ENCODE measurements around the gene SLC10A7. TPM values are rescaled to one million over a fixed set of nuclear protein-coding genes. Genes with fewer than 3 reads are reported as not detected.

The SLC10A7 gene
- total RNA-seq, 2 donors from 2014 or later, result 4.0 to 5.2 TPM

DNA sequence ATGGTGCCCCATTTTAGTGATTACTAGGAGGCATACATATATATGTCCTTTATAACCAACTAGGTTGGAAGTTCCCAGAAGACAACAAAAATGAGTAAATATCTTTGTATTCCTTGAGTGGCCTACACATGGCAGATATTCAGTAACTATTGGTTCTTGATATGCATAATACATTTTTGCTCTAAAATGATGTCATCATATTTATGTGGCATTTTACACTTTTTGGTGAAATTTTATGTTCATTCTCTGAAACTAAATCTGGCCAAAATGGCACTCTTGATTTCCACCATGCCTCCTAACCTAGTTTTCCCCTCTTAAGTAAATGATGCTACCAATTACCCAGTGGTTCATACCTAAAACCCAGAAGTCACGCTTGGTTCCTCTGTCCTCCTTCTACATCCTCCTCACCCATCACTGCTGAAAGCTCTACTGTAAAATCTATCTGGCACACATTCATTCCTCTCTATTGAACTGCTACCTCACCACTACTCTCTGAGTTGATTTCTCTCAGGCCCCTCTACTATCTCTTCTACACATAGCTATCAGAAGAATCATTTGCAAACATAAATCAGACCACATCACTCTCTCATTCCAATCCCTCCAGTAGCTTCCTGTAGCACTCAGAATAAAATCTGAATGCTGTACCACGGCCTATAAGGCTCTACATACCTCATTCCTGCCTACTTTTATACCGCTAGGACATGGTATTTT lies 13.4 kb downstream of the SLC10A7 start:
- no peak overlapping the region for H3K4me3 ChIP-seq
- TF ChIP-seq, protein P1, sequence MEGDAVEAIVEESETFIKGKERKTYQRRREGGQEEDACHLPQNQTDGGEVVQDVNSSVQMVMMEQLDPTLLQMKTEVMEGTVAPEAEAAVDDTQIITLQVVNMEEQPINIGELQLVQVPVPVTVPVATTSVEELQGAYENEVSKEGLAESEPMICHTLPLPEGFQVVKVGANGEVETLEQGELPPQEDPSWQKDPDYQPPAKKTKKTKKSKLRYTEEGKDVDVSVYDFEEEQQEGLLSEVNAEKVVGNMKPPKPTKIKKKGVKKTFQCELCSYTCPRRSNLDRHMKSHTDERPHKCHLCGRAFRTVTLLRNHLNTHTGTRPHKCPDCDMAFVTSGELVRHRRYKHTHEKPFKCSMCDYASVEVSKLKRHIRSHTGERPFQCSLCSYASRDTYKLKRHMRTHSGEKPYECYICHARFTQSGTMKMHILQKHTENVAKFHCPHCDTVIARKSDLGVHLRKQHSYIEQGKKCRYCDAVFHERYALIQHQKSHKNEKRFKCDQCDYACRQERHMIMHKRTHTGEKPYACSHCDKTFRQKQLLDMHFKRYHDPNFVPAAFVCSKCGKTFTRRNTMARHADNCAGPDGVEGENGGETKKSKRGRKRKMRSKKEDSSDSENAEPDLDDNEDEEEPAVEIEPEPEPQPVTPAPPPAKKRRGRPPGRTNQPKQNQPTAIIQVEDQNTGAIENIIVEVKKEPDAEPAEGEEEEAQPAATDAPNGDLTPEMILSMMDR (IDR thresholded peaks at IDR 0.05), result no peak
- H3K9me3 ChIP-seq, result no peaks in the 10 kb centered on the region
- H3K27ac ChIP-seq, result no peak overlapping the region
- H3K4me1 ChIP-seq, result no peaks in the 10 kb centered on the region
- no peaks in the 10 kb centered on the region for H3K27me3 ChIP-seq
- peaks cover 3% of the 10 kb centered on the region for H3K36me3 ChIP-seq
- DNase-seq (ENCODE audit: low spot score), result no peak

DNA sequence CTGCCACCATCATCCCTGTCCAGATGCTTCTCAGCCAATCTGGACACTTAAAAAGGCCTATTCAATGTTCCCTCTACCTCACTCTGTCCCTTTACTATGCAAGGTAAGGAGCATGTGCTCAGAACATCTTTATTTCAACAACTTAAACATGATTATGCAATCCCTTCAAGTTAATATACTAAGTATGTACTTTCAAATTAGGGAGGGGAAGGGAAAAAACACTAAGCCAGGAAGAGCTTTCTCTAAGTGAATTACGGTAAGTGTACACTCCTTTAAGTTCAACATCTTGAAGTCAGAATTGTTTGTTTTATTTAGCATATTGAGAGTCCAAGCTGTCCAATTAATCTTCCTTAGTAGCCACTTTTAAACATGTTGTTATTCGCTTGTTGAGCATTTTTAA lies 14.1 kb downstream of the SLC10A7 start:
- Histone ChIP-seq H3K4me1 (no peaks in the 10 kb centered on the region), H3K36me3 (peaks cover 3% of the 10 kb centered on the region), H3K27ac (no peak overlapping the region), H3K27me3 (no peaks in the 10 kb centered on the region), H3K4me3 (no peak overlapping the region), H3K9me3 (no peaks in the 10 kb centered on the region)
- no peak for DNase-seq (ENCODE audit: low spot score)
- TF ChIP-seq, protein P1 (IDR thresholded peaks at IDR 0.05), result no peak

DNA sequence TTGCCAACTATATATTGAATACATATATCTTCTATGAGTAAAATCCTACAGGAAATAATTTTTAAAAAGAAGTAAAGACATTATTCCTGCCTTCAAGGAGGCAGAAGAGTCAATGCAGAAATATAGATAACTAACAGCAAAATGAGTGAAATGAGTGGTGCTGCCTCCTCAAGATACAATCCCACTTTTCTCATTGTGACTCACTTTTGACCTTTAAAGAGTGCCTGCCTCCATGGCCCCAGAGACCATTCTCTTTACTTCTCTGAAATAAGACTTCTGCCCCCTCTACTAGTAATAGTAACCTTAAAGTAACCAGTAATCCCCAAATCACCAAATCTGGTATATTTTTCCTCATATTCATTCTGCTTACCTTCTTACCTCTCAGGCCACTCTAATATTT lies 15.5 kb downstream of the SLC10A7 start:
- H3K4me3 ChIP-seq, result no peak overlapping the region
- no peaks in the 10 kb centered on the region for H3K4me1 ChIP-seq
- H3K27ac ChIP-seq, result no peak overlapping the region
- no peaks in the 10 kb centered on the region for H3K27me3 ChIP-seq
- no peak for DNase-seq (ENCODE audit: low spot score)
- TF ChIP-seq, protein P1 (IDR thresholded peaks at IDR 0.05), result no peak
- no peaks in the 10 kb centered on the region for H3K9me3 ChIP-seq
- peaks cover 3% of the 10 kb centered on the region for H3K36me3 ChIP-seq

DNA sequence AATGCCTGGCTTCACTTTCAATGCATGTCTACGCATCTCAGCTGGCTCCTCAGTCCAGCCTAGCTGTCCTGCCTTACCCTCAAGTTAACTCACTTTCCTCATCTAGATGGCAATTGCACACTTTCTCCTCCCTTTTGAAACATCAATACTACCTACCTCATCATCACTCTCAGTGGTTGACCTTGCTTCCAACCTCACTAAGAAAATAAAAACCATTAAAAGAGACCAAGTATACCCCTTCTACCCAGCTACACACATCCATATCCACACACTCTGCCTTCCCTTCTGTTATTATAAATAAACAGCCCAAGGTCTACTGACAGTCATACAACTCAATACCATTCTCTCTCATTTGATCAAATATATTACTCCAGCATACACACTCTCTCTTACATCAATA lies 21.5 kb downstream of the SLC10A7 start:
- TF ChIP-seq, protein P1 (IDR thresholded peaks at IDR 0.05), result no peak
- Histone ChIP-seq H3K27ac (no peak overlapping the region), H3K9me3 (no peaks in the 10 kb centered on the region), H3K27me3 (no peaks in the 10 kb centered on the region), H3K4me3 (no peak overlapping the region), H3K36me3 (peaks cover 3% of the 10 kb centered on the region), H3K4me1 (no peaks in the 10 kb centered on the region)
- DNase-seq (ENCODE audit: low spot score), result no peak

DNA sequence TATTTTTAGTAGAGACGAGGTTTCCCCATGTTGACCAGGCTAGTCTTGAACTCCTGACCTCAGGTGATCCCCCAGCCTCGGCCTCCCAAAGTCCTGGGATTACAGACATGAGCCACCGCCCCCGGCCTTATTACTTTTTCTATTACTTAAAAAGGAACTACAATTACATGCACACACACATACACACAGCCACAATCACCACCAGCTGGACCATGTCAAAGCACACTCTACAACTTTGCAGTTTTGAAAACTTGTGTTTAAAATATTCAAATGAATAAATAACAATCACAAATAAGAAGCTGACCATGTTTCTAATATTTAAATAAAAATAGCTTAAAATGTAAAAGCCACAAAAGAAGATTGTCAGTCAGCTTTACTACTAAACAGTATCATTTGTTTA lies 23.4 kb downstream of the SLC10A7 start:
- DNase-seq (ENCODE audit: low spot score), result no peak
- Histone ChIP-seq H3K27me3 (no peaks in the 10 kb centered on the region), H3K36me3 (no peaks in the 10 kb centered on the region), H3K4me3 (no peak overlapping the region), H3K27ac (no peak overlapping the region), H3K4me1 (no peaks in the 10 kb centered on the region), H3K9me3 (no peaks in the 10 kb centered on the region)
- TF ChIP-seq, protein P1 (IDR thresholded peaks at IDR 0.05), result no peak

DNA sequence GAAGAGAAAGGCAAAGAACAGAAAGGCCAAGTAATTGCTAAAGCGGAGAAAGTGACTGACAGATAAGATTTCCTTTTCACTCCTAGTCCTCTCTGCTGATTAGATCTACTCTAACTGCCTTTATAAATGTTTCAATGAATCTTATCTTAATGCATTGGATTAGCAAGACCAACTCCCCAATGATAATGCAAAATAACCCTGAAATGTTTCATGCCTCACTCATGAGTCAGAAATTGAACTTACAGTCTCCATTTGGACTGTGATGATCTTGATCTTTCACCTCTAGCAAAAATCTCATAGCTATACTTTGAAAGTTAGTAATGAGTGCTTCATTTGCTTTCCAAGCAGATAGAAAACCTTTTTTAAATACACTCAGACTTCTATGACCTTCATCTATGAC lies 26.5 kb downstream of the SLC10A7 start:
- Histone ChIP-seq H3K36me3 (no peaks in the 10 kb centered on the region), H3K4me1 (no peaks in the 10 kb centered on the region), H3K4me3 (no peak overlapping the region), H3K27me3 (no peaks in the 10 kb centered on the region), H3K9me3 (no peaks in the 10 kb centered on the region), H3K27ac (no peak overlapping the region)
- TF ChIP-seq, protein P1 (IDR thresholded peaks at IDR 0.05), result no peak
- DNase-seq (ENCODE audit: low spot score), result no peak

Measured in right atrium auricular region (tissue), 2 donors.